HG03097 (cell line): ENCODE results near the gene ALX3.
"Not testable (repeated sequence)": the region's sequence is repeated elsewhere in the genome, so short reads cannot be mapped to it uniquely, and the experiment has no call there.

ENCODE experiments used
- ATAC-seq: cut with Tn5 transposase; IDR thresholded peaks from one replicate; pipeline ENCODE4 v1.9.1; 2021; ENCODE audit not compliant: unreplicated experiment, low FRiP score

Gene ALX3

GRCh38 chr1:110048923-110049601 is 21.4 kb downstream of the ALX3 start:
- ATAC-seq = no peak

GRCh38 chr1:110048240-110048639 is 22.2 kb downstream of the ALX3 start:
- no peak for ATAC-seq

- ATAC-seq = no peak
These were observed 23.0 kb downstream of the ALX3 start for GRCh38 chr1:110047463-110047862.

GRCh38 chr1:110043016-110043415 is 27.5 kb downstream of the ALX3 start:
- no peak for ATAC-seq

- ATAC-seq = no peak
These were observed 29.9 kb downstream of the ALX3 start for GRCh38 chr1:110040548-110040947.

GRCh38 chr1:110039641-110040040 is 30.8 kb downstream of the ALX3 start:
- no peak for ATAC-seq

GRCh38 chr1:110038271-110038670 is 32.2 kb downstream of the ALX3 start:
- no peak for ATAC-seq

- no peak for ATAC-seq
These were observed 35.2 kb downstream of the ALX3 start for GRCh38 chr1:110035236-110035752.

GRCh38 chr1:110034451-110035235 is 35.8 kb downstream of the ALX3 start, which contains the start of gene STRIP1:
Gene STRIP1, plus strand, starts transcription at chr1:110034624. Its CDS starts 14 bp downstream, at chr1:110034638.
- peak; percentile 83 for ATAC-seq

GRCh38 chr1:110034040-110034450 is 36.4 kb downstream of the ALX3 start:
- ATAC-seq = no peak

- no peak for ATAC-seq
These were observed 37.1 kb downstream of the ALX3 start for GRCh38 chr1:110033421-110033820.

GRCh38 chr1:110032327-110032726 is 38.1 kb downstream of the ALX3 start:
- ATAC-seq = no peak

- ATAC-seq = not testable (repeated sequence)
These were observed 39.8 kb downstream of the ALX3 start for GRCh38 chr1:110030687-110031086.

- no peak for ATAC-seq
These were observed 45.9 kb downstream of the ALX3 start for GRCh38 chr1:110024613-110025012.

- ATAC-seq = no peak
These were observed 49.2 kb downstream of the ALX3 start for GRCh38 chr1:110021285-110021684.

- ATAC-seq = no peak
These were observed 50.7 kb downstream of the ALX3 start for GRCh38 chr1:110019770-110020169.

- no peak for ATAC-seq
These were observed 52.1 kb downstream of the ALX3 start for GRCh38 chr1:110018396-110018795.

GRCh38 chr1:110017792-110018191 is 52.7 kb downstream of the ALX3 start:
- no peak for ATAC-seq

GRCh38 chr1:110012100-110012780 is 58.2 kb downstream of the ALX3 start:
- ATAC-seq = peak; percentile 42

GRCh38 chr1:110011527-110012041 is 58.9 kb downstream of the ALX3 start:
- peak; percentile 94 for ATAC-seq
